ENCODE measurements around the gene C1orf105. TPM values are rescaled to one million over a fixed set of nuclear protein-coding genes. Genes with fewer than 3 reads are reported as not detected.

C1orf105 gene
- total and polyA plus RNA-seq, 4 donors = 0.16 TPM; not detected in 3

DNA sequence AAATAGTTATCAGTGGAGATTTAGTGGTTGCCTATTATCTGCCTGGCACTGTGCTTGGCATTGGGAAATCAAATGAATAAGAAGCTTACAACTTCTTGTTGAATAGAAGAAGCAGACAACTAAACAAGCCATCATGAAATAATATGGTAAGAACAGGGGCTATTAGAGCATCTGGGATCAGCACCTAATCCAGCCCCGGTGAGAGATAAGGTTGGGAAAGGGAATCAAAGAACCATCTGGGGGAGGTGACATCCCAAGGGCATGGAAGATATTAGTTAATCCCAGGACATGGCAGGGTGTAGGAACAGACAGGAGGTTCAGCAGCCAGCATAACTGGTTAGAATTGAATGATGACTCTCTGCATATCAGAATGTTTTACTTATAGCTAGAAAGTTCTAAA, 76.2 kb downstream of the C1orf105 start:
- no peaks in the 10 kb centered on the region for H3K4me1 ChIP-seq (ENCODE audit: control insufficient read depth in 4 of 4, insufficient read depth in 4 of 4, low read length in 3 of 4)
- no peaks in the 10 kb centered on the region for H3K9me3 ChIP-seq (ENCODE audit: control insufficient read depth in 4 of 4, low read length in 3 of 4)

GRCh38 chr1:172497230-172497629, 76.7 kb downstream of the C1orf105 start:
- no peaks in the 10 kb centered on the region for H3K36me3 ChIP-seq (ENCODE audit: control insufficient read depth in 4 of 4, insufficient read depth in 3 of 4, low read depth in 1 of 4, low read length in 3 of 4)
- no peaks in the 10 kb centered on the region for H3K27me3 ChIP-seq (ENCODE audit: control insufficient read depth in 4 of 4, insufficient read depth in 4 of 4, low read length in 3 of 4)
- no peak overlapping the region for H3K9ac ChIP-seq (ENCODE audit: low read depth in 1 of 2, low read length in 2 of 2)
- DNase-seq (ENCODE audit: low spot score) = no peak
- no peaks in the 10 kb centered on the region for H3K9me3 ChIP-seq (ENCODE audit: control insufficient read depth in 4 of 4, low read length in 3 of 4)
- H3K4me3 ChIP-seq (ENCODE audit: low read depth in 1 of 3, low read length in 3 of 3) = no peak overlapping the region
- WGBS = 48% methylated on average over 5 of the region's 5 CpGs
- H3K27ac ChIP-seq (ENCODE audit: low read depth in 1 of 2, low read length in 2 of 2) = no peak overlapping the region
- H3K4me1 ChIP-seq (ENCODE audit: control insufficient read depth in 4 of 4, insufficient read depth in 4 of 4, low read length in 3 of 4) = no peaks in the 10 kb centered on the region
- TF ChIP-seq FOXA1 (IDR thresholded peaks at IDR 0.05) = no peak
- no peak for TF ChIP-seq YY1 (IDR thresholded peaks at IDR 0.05)
- TF ChIP-seq, protein P1, sequence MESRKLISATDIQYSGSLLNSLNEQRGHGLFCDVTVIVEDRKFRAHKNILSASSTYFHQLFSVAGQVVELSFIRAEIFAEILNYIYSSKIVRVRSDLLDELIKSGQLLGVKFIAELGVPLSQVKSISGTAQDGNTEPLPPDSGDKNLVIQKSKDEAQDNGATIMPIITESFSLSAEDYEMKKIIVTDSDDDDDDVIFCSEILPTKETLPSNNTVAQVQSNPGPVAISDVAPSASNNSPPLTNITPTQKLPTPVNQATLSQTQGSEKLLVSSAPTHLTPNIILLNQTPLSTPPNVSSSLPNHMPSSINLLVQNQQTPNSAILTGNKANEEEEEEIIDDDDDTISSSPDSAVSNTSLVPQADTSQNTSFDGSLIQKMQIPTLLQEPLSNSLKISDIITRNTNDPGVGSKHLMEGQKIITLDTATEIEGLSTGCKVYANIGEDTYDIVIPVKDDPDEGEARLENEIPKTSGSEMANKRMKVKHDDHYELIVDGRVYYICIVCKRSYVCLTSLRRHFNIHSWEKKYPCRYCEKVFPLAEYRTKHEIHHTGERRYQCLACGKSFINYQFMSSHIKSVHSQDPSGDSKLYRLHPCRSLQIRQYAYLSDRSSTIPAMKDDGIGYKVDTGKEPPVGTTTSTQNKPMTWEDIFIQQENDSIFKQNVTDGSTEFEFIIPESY (IDR thresholded peaks at IDR 0.05) = no peak
- no peak for TF ChIP-seq JUND (IDR thresholded peaks at IDR 0.05)
- TF ChIP-seq GABPA (IDR thresholded peaks at IDR 0.05 in 1 of 2, conservative IDR thresholded peaks at IDR 0.05 in 1 of 2) = no peak
- TF ChIP-seq MAX (IDR thresholded peaks at IDR 0.05) = no peak
- TF ChIP-seq NR2F2 (IDR thresholded peaks at IDR 0.05) = no peak
- TF ChIP-seq RAD21 (IDR thresholded peaks at IDR 0.05) = no peak
- no peak for TF ChIP-seq RXRA (IDR thresholded peaks at IDR 0.05)
- TF ChIP-seq SP1 (IDR thresholded peaks at IDR 0.05) = no peak
- TF ChIP-seq, protein P2, sequence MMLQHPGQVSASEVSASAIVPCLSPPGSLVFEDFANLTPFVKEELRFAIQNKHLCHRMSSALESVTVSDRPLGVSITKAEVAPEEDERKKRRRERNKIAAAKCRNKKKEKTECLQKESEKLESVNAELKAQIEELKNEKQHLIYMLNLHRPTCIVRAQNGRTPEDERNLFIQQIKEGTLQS (IDR thresholded peaks at IDR 0.05) = no peak

More for the DNA sequence above, 76.2 kb downstream of the C1orf105 start:
- Histone ChIP-seq H3K36me3 (ENCODE audit: control insufficient read depth in 4 of 4, insufficient read depth in 3 of 4, low read depth in 1 of 4, low read length in 3 of 4) (no peaks in the 10 kb centered on the region), H3K27ac (ENCODE audit: low read depth in 1 of 2, low read length in 2 of 2) (no peak overlapping the region), H3K9ac (ENCODE audit: low read depth in 1 of 2, low read length in 2 of 2) (no peak overlapping the region), H3K4me3 (ENCODE audit: low read depth in 1 of 3, low read length in 3 of 3) (no peak overlapping the region), H3K27me3 (ENCODE audit: control insufficient read depth in 4 of 4, insufficient read depth in 4 of 4, low read length in 3 of 4) (no peaks in the 10 kb centered on the region)
- DNase-seq (ENCODE audit: low spot score) = no peak
- TF ChIP-seq NR2F2 (IDR thresholded peaks at IDR 0.05) (no peak), TAF1 (conservative IDR thresholded peaks at IDR 0.05) (no peak), FOXA2 (IDR thresholded peaks at IDR 0.05) (no peak), REST (IDR thresholded peaks at IDR 0.05) (no peak), HNF4A (conservative IDR thresholded peaks at IDR 0.05) (no peak), YY1 (IDR thresholded peaks at IDR 0.05) (no peak), MAX (IDR thresholded peaks at IDR 0.05) (no peak), HNF4G (IDR thresholded peaks at IDR 0.05) (no peak)
- TF ChIP-seq, protein P1 (IDR thresholded peaks at IDR 0.05) = no peak
- TF ChIP-seq, protein P2 (IDR thresholded peaks at IDR 0.05) = no peak
- WGBS = 51% methylated on average over 1 of the region's 1 CpG
